K562 (cell line): ENCODE results near the gene SULT1A2. TPM values are rescaled to one million over a fixed set of nuclear protein-coding genes. Genes with fewer than 3 reads are reported as not detected.

Experiments
- ATAC-seq: fragments of 200-7000 bp; cut with Tn5 transposase; 3 replicates; pipeline ENCODE4 v1.9.1; 2020; ENCODE audit warnings: moderate library complexity
- BruUV-seq: library from RNA; stranded (reverse); fragments of 400-500 nt; replicated peaks from 2 replicates; lab custom pipeline; 2021; lab: Mats Ljungman, UMichigan
- CTCF ChIA-PET: fragments of 300-600 bp; formaldehyde crosslinking; extraction: SDS; loops from one replicate; lab custom pipeline; 2021; ENCODE audit warnings: low intra/inter-chr PET ratio; lab: Yijun Ruan, JAX
- POLR2A ChIA-PET: fragments of 300-600, 350-650 bp; sonication (Branson Sonifier 250); formaldehyde crosslinking; extraction: SDS; loops from one replicate; lab custom pipeline; 2021; ENCODE audit warnings: antibody characterized with exemption, inconsistent platforms; lab: Yijun Ruan, JAX
- DNase-seq, 4 experiments: peaks; one replicate each; pipeline versions ENCODE4 v3.0.0 to v3.0.0-alpha.2; 2011 to 2018; ENCODE audit warnings: low spot score in 3 of 4, mixed read lengths in 3 of 4; ENCODE audit errors: extremely low read depth in 1 of 4
- FAIRE-seq: peaks from 2 replicates; lab custom pipeline; 2011; peaks lifted over from hg19 to GRCh38; lab: Jason Lieb, UNC
- H2AFZ ChIP-seq: 2 replicates; pipeline ENCODE4 v1.6.0; 2011; ENCODE audit warnings: low read depth, low read length, control low read depth, inconsistent platforms
- H3K27ac ChIP-seq: fragments of 200-600 bp; 3 replicates; pipeline ENCODE4 v1.8.0; 2011; ENCODE audit warnings: low read depth, mild to moderate bottlenecking, control low read depth, inconsistent platforms, low read length, moderate library complexity, mixed read lengths; ENCODE audit errors: extremely low read depth
- H3K27me3 ChIP-seq, 2 experiments: fragments of 300-600 bp in 1 of 2; 2 replicates in 1 of 2; 3 replicates in 1 of 2; pipeline versions ENCODE4 v1.6.0 to v1.8.0; 2011; ENCODE audit warnings: inconsistent platforms in 2 of 2, low read length in 2 of 2, mild to moderate bottlenecking in 1 of 2, mixed read lengths in 1 of 2, moderate library complexity in 1 of 2; ENCODE audit not compliant: control insufficient read depth in 2 of 2, insufficient read depth in 2 of 2
- H3K36me3 ChIP-seq: fragments of 300-600 bp; 3 replicates; pipeline ENCODE4 v1.8.0; 2011; ENCODE audit warnings: mild to moderate bottlenecking, low read length, inconsistent platforms; ENCODE audit not compliant: control insufficient read depth, insufficient read depth
- H3K4me1 ChIP-seq, 2 experiments: fragments of 200-600 bp in 1 of 2; replicated peaks in 1 of 2; 2 replicates in 1 of 2; 3 replicates in 1 of 2; pipeline versions ENCODE4 v1.5.1 to v1.8.0; 2011; ENCODE audit warnings: inconsistent platforms in 2 of 2, low read length in 2 of 2, mild to moderate bottlenecking in 1 of 2, mixed read lengths in 1 of 2, moderate library complexity in 1 of 2; ENCODE audit not compliant: control insufficient read depth in 2 of 2, insufficient read depth in 2 of 2
- H3K4me2 ChIP-seq: 2 replicates; pipeline ENCODE4 v1.6.1; 2011; ENCODE audit warnings: low read length, control low read depth, inconsistent platforms, mixed read lengths; ENCODE audit not compliant: insufficient read depth
- H3K4me3 ChIP-seq: fragments of 200-600 bp; sonication (generic), shearing (Covaris generic); 2 replicates; pipeline ENCODE4 v1.5.1; 2016; ENCODE audit warnings: control low read depth, inconsistent platforms
- H3K79me2 ChIP-seq: fragments of 200-600 bp; 3 replicates; pipeline ENCODE4 v1.8.0; 2011; ENCODE audit warnings: low read length, inconsistent platforms; ENCODE audit not compliant: control insufficient read depth, insufficient read depth
- H3K9ac ChIP-seq, 2 experiments: 2 replicates each; pipeline versions ENCODE4 v1.6.0 to v1.6.1; 2011; ENCODE audit warnings: low read depth in 2 of 2, low read length in 2 of 2, control low read depth in 1 of 2, inconsistent platforms in 1 of 2, mild to moderate bottlenecking in 1 of 2, mixed read lengths in 1 of 2; ENCODE audit not compliant: insufficient read depth in 1 of 2
- H3K9me1 ChIP-seq: one replicate; pipeline ENCODE4 v1.6.0; 2011; ENCODE audit warnings: inconsistent platforms, mild to moderate bottlenecking, low read length, moderate library complexity; ENCODE audit not compliant: control insufficient read depth, insufficient read depth
- H3K9me3 ChIP-seq: replicated peaks from 2 replicates; pipeline ENCODE4 v1.5.1; 2011; ENCODE audit warnings: low read depth, low read length, inconsistent platforms; ENCODE audit not compliant: control insufficient read depth, insufficient read depth
- H4K20me1 ChIP-seq: replicated peaks from 2 replicates; pipeline ENCODE4 v1.6.1; 2011; ENCODE audit warnings: low read length, inconsistent platforms, mixed read lengths; ENCODE audit not compliant: control insufficient read depth, insufficient read depth
- DEAF1 ChIP-seq: fragments of 450-650 bp; formaldehyde crosslinking; IDR thresholded peaks from 2 replicates; pipeline ENCODE4 v1.4.0; 2020; ENCODE audit warnings: mild to moderate bottlenecking, moderate library complexity
- HLTF ChIP-seq: fragments of 450-650 bp; IDR thresholded peaks from 2 replicates; pipeline ENCODE4 v1.6.1; 2016
- MAX ChIP-seq: sonication (generic); formaldehyde crosslinking; IDR thresholded peaks from 2 replicates; pipeline ENCODE4 v1.9.0; 2022; ENCODE audit warnings: mild to moderate bottlenecking, missing genetic modification reagents
- MBD1 ChIP-seq: fragments of 250-450 bp; sonication (Bioruptor Pico); IDR thresholded peaks from 2 replicates; pipeline ENCODE4 v1.8.0; 2022; ENCODE audit warnings: inconsistent platforms
- NR0B1 ChIP-seq: fragments of 450-650 bp; IDR thresholded peaks from one replicate; pipeline ENCODE4 v1.6.1; 2018; ENCODE audit warnings: mild to moderate bottlenecking, moderate library complexity; ENCODE audit not compliant: partially characterized antibody
- NR2F6 ChIP-seq: fragments of 450-650 bp; formaldehyde crosslinking; IDR thresholded peaks from 2 replicates; pipeline ENCODE4 v1.4.0; 2020; ENCODE audit warnings: mild to moderate bottlenecking
- TAL1 ChIP-seq: fragments of 450-650 bp; IDR thresholded peaks from 2 replicates; pipeline ENCODE4 v1.6.1; 2016; ENCODE audit warnings: mild to moderate bottlenecking
- WGBS: fragments of 100-300 bp; shearing (Covaris generic); methylation state at CpG from one replicate; pipeline ENCODE4 v1.1.6; 2016; ENCODE audit warnings: low coverage, mixed read lengths; ENCODE audit not compliant: insufficient coverage; ENCODE audit errors: missing lambda C conversion rate; 5-methylcytosine and 5-hydroxymethylcytosine counted together
- in situ Hi-C: fragments of 300-500 bp; cut with MboI; formaldehyde crosslinking; loops from 4 replicates; pipeline ENCODE4 v1.15.0; 2018; ENCODE audit warnings: inconsistent platforms, mixed read lengths
- intact Hi-C: fragments of 100-400 bp; cut with micrococcal nuclease; formaldehyde crosslinking; loops from 2 replicates; pipeline ENCODE4 v1.14.2; 2022
- polyA plus RNA-seq, 8 experiments: library from polyadenylated mRNA; depleted of rRNA in 4 of 8; stranded (reverse) in 5 of 8; unstranded in 3 of 8; fragments of >200 nt; fragmentation: Nextera tagmentation in 2 of 8; fragmentation: Illumina TruSeq in 1 of 8; extraction: Ambion mirVana in 2 of 8; extraction: Trizol in 1 of 8; gene quantifications; 2 replicates each; pipeline versions ENCODE4 v1.2.1 to v1.2.3, GENCODE V29; 2011 to 2014; ENCODE audit warnings: inconsistent platforms in 1 of 8, missing spikeins in 1 of 8
- total RNA-seq, 7 experiments: library from RNA; depleted of rRNA in 6 of 7; stranded (reverse); fragments of >200 nt in 6 of 7; fragmentation: Illumina TruSeq in 2 of 7; extraction: Trizol in 2 of 7; gene quantifications; 2 replicates each; pipeline versions ENCODE4 v1.2.1 to v1.2.3, GENCODE V29; 2011 to 2021; ENCODE audit warnings: low replicate concordance in 1 of 7

SULT1A2 gene
- total and polyA plus RNA-seq, 9 of the 15 experiments (the other 6 are each of a cell fraction or from before 2014, with no cell fraction given), result 0.73 to 3.2 (median 1.7) TPM

- TF ChIP-seq MAX (CRISPR knock-in tag), result no peak
- TF ChIP-seq, all 486 proteins: peak for 0
Measured at GRCh38 chr16:28556914-28557320, 39.9 kb downstream of the SULT1A2 start (continued).

GRCh38 chr16:28555561-28555960, 41.3 kb downstream of the SULT1A2 start:
- no peaks in the 10 kb centered on the region for H3K9me1 ChIP-seq
- no peak for FAIRE-seq
- WGBS, result 81% methylated on average over 2 of the region's 2 CpGs
- no peaks in the 10 kb centered on the region for H4K20me1 ChIP-seq
- POLR2A ChIA-PET, result no interaction called here
- no peak for DNase-seq
- CTCF ChIA-PET, result no interaction called here
- no peak overlapping the region for H2AFZ ChIP-seq
- intact Hi-C loops, result no loop called here
- no peak for ATAC-seq
- H3K27me3 ChIP-seq, result no peaks in the 10 kb centered on the region
- no TSS peak for BruUV-seq
- no peak overlapping the region for H3K4me3 ChIP-seq
- peaks cover 3 to 6% of the 10 kb centered on the region in 2 experiments; a peak in 4 of 5 replicates for H3K4me1 ChIP-seq
- no peak overlapping the region for H3K4me2 ChIP-seq
- peaks cover 9% of the 10 kb centered on the region for H3K79me2 ChIP-seq
- TF ChIP-seq MBD1 (CRISPR knock-in tag), result no peak
- no peak for TF ChIP-seq DEAF1 (CRISPR knock-in tag)
- no peak for TF ChIP-seq HLTF
- no peak for TF ChIP-seq NR2F6 (CRISPR knock-in tag)
- TF ChIP-seq NR0B1, result no peak
- TF ChIP-seq TAL1, result no peak
- in situ Hi-C loops, result no loop called here
- H3K36me3 ChIP-seq, result peaks cover 28% of the 10 kb centered on the region; the same call in 1 of the 3 replicates
- H3K9me3 ChIP-seq, result no peaks in the 10 kb centered on the region
- no peak overlapping the region for H3K27ac ChIP-seq
- H3K9ac ChIP-seq, result no peak overlapping the region
